CD4-positive, CD25-positive, alpha-beta regulatory T cell (primary cell): Measurements from ENCODE around the gene EPYC. TPM values are rescaled to one million over a fixed set of nuclear protein-coding genes. Genes with fewer than 3 reads are reported as not detected.

ENCODE experiments used
- ATAC-seq, 2 donors: fragments of 150-1000 bp; cut with Tn5 transposase; one replicate each; pipeline ENCODE4 v1.10.0; 2021; ENCODE audit warnings: low read depth in 2 of 2, moderate number of reproducible peaks in 2 of 2, moderate library complexity in 1 of 2
- DNase-seq, 3 donors: peaks; one replicate each; pipeline versions ENCODE4 v3.0.0 to v3.0.0-alpha.2; 2012 to 2022; ENCODE audit warnings: mixed read lengths in 1 of 3
- H3K27ac ChIP-seq: one replicate; pipeline ENCODE4 v1.7.0; 2013; ENCODE audit warnings: mild to moderate bottlenecking, low read length; ENCODE audit not compliant: insufficient read depth, poor library complexity, severe bottlenecking
- H3K27me3 ChIP-seq: one replicate; pipeline ENCODE4 v1.7.0; 2013; ENCODE audit warnings: low read length; ENCODE audit not compliant: control insufficient read depth, insufficient read depth
- H3K36me3 ChIP-seq: one replicate; pipeline ENCODE4 v1.7.0; 2013; ENCODE audit warnings: mild to moderate bottlenecking, low read length, moderate library complexity; ENCODE audit not compliant: control insufficient read depth, insufficient read depth
- H3K4me1 ChIP-seq: 2 replicates; pipeline ENCODE4 v1.7.0; 2013; ENCODE audit warnings: mild to moderate bottlenecking, low read length; ENCODE audit not compliant: insufficient read depth, control insufficient read depth, poor library complexity, severe bottlenecking
- H3K4me3 ChIP-seq: one replicate; pipeline ENCODE4 v1.7.0; 2013; ENCODE audit warnings: low read depth, mild to moderate bottlenecking, low read length, moderate library complexity
- H3K9me3 ChIP-seq, 2 experiments: 1 replicate in 1 of 2; 2 replicates in 1 of 2; pipeline ENCODE4 v1.7.0; 2013; ENCODE audit warnings: low read length in 2 of 2, mild to moderate bottlenecking in 1 of 2, moderate library complexity in 1 of 2; ENCODE audit not compliant: control insufficient read depth in 2 of 2
- H3K27ac Mint-ChIP-seq, 3 donors: one replicate each; pipeline ENCODE4 v1.8.0; 2020 to 2022; ENCODE audit warnings: mild to moderate bottlenecking in 3 of 3, mixed read lengths in 3 of 3, moderate library complexity in 2 of 3
- H3K27me3 Mint-ChIP-seq: one replicate; pipeline ENCODE4 v1.8.0; 2022; ENCODE audit warnings: mild to moderate bottlenecking, mixed read lengths
- H3K36me3 Mint-ChIP-seq: one replicate; pipeline ENCODE4 v1.8.0; 2020; ENCODE audit warnings: mixed read lengths
- H3K4me1 Mint-ChIP-seq, 4 donors: one replicate each; pipeline ENCODE4 v1.8.0; 2020 to 2022; ENCODE audit warnings: mixed read lengths in 4 of 4, mild to moderate bottlenecking in 1 of 4
- H3K4me3 Mint-ChIP-seq, 4 donors: one replicate each; pipeline ENCODE4 v1.8.0; 2020 to 2022; ENCODE audit warnings: mild to moderate bottlenecking in 4 of 4, mixed read lengths in 4 of 4, moderate library complexity in 3 of 4
- H3K9me3 Mint-ChIP-seq, 7 donors: one replicate each; pipeline ENCODE4 v1.8.0; 2020 to 2022; ENCODE audit warnings: mixed read lengths in 7 of 7, mild to moderate bottlenecking in 3 of 7, moderate library complexity in 2 of 7
- polyA plus RNA-seq, 4 donors: library from polyadenylated mRNA; unstranded; fragments of 300-500 nt; fragmentation: Illumina TruSeq; gene quantifications; one replicate each; pipeline ENCODE4 v1.2.3, GENCODE V29; 2021
- total RNA-seq: library from RNA; stranded (reverse); gene quantifications from one replicate; pipeline ENCODE4 v1.2.3, GENCODE V29; 2022

The EPYC gene
- total and polyA plus RNA-seq, 5 donors from 2014 or later, result not detected

DNA sequence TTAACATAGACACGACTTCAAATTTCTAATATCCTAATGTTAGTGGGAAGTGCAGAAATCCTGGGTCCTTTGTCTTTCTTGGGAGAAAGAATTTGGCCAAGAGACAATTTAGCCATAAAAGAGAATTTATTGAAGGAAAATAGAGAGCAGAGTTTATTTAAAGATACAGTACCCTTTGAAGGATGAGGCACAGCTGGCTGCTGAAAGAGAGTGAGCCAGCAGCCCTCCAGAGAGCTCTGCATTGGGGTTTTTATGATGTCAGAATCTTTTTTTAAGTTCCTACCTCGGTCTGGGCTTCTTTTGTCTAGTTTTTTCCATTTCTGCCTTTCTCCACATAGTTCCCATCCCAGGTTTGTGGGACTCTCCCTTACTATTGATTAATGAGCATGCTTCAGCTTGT is 87.3 kb downstream of the EPYC start:
- H3K4me3 Mint-ChIP-seq, result no peak overlapping the region
- H3K36me3 ChIP-seq, result no peaks in the 10 kb centered on the region
- DNase-seq (no peak), ATAC-seq (no peak)
- peaks cover 0 to 2% (median 0%) of the 10 kb centered on the region in 7 donors for H3K9me3 Mint-ChIP-seq
- no peak overlapping the region for H3K27ac Mint-ChIP-seq
- no peaks in the 10 kb centered on the region for H3K4me1 ChIP-seq
- H3K4me3 ChIP-seq, result no peak overlapping the region
- no peaks in the 10 kb centered on the region for H3K27me3 ChIP-seq
- no peaks in the 10 kb centered on the region for H3K4me1 Mint-ChIP-seq
- H3K9me3 ChIP-seq, result no peaks in the 10 kb centered on the region
- no peak overlapping the region for H3K27ac ChIP-seq
- no peaks in the 10 kb centered on the region for H3K36me3 Mint-ChIP-seq
- no peaks in the 10 kb centered on the region for H3K27me3 Mint-ChIP-seq

- no peak for DNase-seq
- Mint-ChIP-seq H3K4me1 (no peaks in the 10 kb centered on the region), H3K27me3 (no peaks in the 10 kb centered on the region)
These were observed 88.3 kb downstream of the EPYC start for GRCh38 chr12:90916516-90916915.

GRCh38 chr12:90915353-90915752 is 89.4 kb downstream of the EPYC start:
- H3K4me1 ChIP-seq, result no peaks in the 10 kb centered on the region
- H3K27ac ChIP-seq, result no peak overlapping the region
- no peak overlapping the region for H3K4me3 ChIP-seq
- ATAC-seq, result no peak
- H3K27me3 ChIP-seq, result no peaks in the 10 kb centered on the region
- H3K27ac Mint-ChIP-seq, result no peak overlapping the region
- no peak for DNase-seq
- H3K36me3 ChIP-seq, result no peaks in the 10 kb centered on the region
- H3K36me3 Mint-ChIP-seq, result no peaks in the 10 kb centered on the region
- peaks cover 0 to 4% (median 0%) of the 10 kb centered on the region in 7 donors for H3K9me3 Mint-ChIP-seq
- H3K27me3 Mint-ChIP-seq, result no peaks in the 10 kb centered on the region
- H3K4me1 Mint-ChIP-seq, result no peaks in the 10 kb centered on the region
- no peaks in the 10 kb centered on the region for H3K9me3 ChIP-seq
- H3K4me3 Mint-ChIP-seq, result no peak overlapping the region

More at GRCh38 chr12:90916516-90916915, 88.3 kb downstream of the EPYC start:
- no peak overlapping the region for H3K4me3 Mint-ChIP-seq
- no peaks in the 10 kb centered on the region for H3K36me3 ChIP-seq
- no peak for ATAC-seq
- H3K9me3 ChIP-seq, result no peaks in the 10 kb centered on the region
- no peak overlapping the region for H3K27ac Mint-ChIP-seq
- peaks cover 0 to 4% (median 0%) of the 10 kb centered on the region in 7 donors for H3K9me3 Mint-ChIP-seq
- no peak overlapping the region for H3K27ac ChIP-seq
- no peaks in the 10 kb centered on the region for H3K36me3 Mint-ChIP-seq
- H3K27me3 ChIP-seq, result no peaks in the 10 kb centered on the region
- no peak overlapping the region for H3K4me3 ChIP-seq
- H3K4me1 ChIP-seq, result no peaks in the 10 kb centered on the region

Other genes with a start within 250 kb of the EPYC start
- gene CCER1, start 49.8 kb downstream of the EPYC start, total RNA-seq, result not detected
- gene CCER1, start 49.8 kb downstream of the EPYC start, polyA plus RNA-seq, result not detected
- gene KERA, start 53.1 kb upstream of the EPYC start, total RNA-seq, result not detected
- not detected for gene KERA, start 53.1 kb upstream of the EPYC start, polyA plus RNA-seq
- gene LUM, start 106.5 kb upstream of the EPYC start, total RNA-seq, result not detected
- not detected for gene LUM, start 106.5 kb upstream of the EPYC start, polyA plus RNA-seq
- gene DCN, start 177.8 kb upstream of the EPYC start, total RNA-seq, result not detected
- gene DCN, start 177.8 kb upstream of the EPYC start, polyA plus RNA-seq, result not detected